Measurements from ENCODE around the gene MON1A.
A peak's percentile ranks its signal among the peaks of the same experiment; 100 is the strongest.
"Not testable (repeated sequence)": the region's sequence is repeated elsewhere in the genome, so short reads cannot be mapped to it uniquely, and the experiment has no call there.

The MON1A gene

DNA sequence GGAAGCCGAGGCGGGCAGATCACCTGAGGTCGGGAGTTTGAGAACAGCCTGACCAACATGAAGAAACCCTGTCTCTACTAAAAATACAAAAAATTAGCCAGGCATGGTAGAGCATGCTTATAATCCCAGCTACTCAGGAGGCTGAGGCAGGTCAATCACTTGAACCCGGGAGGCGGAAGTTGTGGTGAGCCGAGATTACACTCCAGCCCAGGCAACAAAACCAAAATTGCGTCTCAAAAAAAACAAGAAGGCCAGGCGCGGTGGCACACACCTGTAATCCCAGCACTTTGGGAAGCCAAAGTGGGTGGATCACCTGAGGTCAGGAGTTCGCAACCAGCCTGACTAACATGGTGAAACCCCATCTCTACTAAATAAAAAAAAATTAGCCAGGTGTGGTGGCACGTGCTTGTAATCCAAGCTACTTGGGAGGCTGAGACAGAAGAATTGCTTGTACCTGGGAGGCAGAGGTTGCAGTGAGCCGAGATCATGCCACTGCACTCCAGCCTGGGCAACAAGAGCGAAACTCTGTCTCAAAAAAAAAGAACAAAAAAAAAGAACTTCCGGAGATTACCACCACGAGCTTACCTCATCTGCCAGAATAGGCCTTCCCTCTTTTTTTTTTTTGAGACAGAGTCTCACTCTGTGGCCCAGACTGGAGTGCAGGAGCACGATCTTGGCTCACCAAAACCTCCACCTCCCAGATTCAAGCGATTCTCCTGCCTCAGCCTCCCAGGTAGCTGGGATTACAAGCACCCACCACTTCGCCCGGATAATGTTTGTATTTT, 11.6 kb downstream of the MON1A start:
- not testable (repeated sequence) for DNase-seq

GRCh38 chr3:49916686-49917085, 12.9 kb downstream of the MON1A start:
- DNase-seq, result no peak

DNA sequence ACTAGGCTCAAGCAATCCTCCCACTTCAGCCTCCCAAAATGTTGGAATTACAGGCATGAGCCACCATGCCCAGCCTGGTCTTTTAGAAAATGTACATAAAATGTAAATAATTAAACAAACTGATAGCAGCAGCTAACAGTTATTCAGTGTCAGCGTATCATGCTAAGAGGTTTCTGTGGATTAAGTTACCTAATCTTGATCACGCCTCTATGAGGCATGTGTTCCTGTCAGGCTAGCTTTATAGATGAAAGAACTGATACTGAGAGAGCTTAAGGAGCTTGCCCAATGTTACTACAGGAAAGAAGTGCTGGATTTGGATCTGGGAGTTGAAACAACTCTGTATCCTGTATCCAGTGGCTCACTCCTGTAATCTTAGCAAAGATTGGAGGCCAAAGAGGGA, 14.7 kb downstream of the MON1A start:
- no peak for DNase-seq

DNA sequence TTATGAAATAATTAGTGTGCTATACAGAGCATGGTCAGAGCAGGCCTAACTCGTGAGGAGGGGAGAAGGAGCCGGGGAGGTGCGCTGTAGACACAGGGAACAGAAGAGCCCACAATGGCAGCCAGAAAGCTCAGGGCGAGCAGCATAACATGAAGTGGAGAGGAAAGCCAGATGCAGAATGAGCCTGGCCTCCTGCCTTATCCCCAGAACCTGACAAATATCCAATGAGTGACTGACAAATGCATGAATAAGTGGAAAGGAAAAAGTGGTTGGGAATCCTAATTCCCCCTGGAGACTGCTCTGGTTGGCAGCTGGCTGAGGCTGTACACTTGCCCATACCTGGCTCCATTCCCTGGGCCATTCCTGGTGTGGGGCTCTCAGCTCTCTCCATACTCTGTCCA, 16.7 kb downstream of the MON1A start:
- no peak for DNase-seq

- DNase-seq, result no peak
Measured at GRCh38 chr3:49911611-49912010, 18.0 kb downstream of the MON1A start.

- no peak for DNase-seq
Measured at GRCh38 chr3:49911124-49911420, 18.5 kb downstream of the MON1A start.

DNA sequence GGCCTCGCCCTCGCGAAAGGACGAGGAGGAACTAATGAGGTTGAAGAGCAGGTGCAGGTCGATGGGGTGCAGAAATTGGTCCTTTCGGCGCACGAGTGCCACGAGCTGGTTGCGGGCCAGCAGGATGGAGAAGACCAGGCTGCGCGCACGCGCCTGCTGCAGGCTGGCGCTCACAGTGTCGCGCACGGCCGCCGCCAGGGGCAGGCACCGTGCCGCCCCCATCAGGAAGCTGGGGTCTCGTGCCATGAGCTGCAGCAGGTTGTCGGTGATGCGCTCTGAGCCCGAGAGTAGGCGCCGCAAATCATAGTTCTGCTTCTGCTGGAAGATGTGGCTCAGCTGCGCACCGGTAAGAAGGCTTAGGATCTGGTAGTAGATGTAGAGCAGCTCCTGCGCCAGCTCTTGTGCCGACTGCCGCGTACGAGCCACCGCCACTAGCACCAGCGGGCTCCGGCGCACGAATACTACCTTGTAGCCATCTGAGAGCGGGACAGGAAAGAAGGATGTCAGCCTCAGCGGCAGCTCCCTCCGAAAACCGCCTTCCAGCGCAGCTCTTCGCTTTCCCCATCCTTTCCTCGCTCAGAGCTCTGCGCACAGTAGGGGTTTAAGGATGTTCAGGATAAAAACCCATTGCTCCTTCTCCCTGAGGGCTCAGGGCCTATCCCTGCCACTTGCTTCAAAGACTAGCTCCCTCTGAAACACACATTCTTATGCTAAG, 19.0 kb downstream of the MON1A start:
- no peak for DNase-seq

DNA sequence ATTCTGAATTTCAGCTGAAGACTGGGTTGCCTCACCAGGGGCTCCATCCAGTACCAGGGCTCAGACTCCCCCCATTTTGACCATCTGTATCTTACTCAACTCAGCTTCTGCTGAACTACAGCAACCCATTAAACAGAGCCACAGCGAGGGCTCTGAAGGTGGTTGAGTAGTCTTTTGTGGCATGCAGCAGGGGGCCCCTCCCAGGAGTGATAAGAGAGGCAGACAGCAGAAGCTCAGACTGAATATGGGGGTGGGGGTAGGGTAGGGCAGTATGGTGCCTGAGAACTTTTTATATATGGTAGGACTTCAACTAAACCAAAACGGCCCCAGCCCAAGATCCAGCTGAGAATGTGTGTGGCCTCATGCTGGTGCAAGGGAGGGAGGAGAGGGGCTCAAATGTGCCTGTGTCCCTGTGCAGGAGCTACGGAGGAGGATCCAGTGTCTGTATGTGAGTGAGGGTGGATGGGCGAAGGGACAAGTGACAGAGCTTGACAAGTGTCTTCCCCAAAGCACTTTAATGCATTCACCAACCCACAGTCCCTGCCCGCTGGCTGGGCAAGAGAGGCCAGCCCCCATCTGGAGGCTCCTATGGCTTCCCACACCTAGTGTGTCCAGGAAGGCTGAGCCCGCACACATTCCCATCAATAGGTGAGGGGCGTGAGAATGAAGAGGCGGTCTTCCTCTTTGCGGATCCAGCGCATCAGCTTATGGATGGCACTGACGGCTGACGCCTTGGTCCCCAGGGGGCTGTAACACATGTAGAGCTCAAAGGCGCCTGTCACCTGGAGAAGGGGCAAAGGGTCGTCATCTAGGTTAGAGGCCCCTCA, 21.0 kb downstream of the MON1A start:
- DNase-seq, result no peak

GRCh38 chr3:49906073-49906743, 23.4 kb downstream of the MON1A start:
- peak; percentile 50 for DNase-seq

- DNase-seq, result not testable (repeated sequence)
Measured at GRCh38 chr3:49904448-49904847, 25.2 kb downstream of the MON1A start.

DNA sequence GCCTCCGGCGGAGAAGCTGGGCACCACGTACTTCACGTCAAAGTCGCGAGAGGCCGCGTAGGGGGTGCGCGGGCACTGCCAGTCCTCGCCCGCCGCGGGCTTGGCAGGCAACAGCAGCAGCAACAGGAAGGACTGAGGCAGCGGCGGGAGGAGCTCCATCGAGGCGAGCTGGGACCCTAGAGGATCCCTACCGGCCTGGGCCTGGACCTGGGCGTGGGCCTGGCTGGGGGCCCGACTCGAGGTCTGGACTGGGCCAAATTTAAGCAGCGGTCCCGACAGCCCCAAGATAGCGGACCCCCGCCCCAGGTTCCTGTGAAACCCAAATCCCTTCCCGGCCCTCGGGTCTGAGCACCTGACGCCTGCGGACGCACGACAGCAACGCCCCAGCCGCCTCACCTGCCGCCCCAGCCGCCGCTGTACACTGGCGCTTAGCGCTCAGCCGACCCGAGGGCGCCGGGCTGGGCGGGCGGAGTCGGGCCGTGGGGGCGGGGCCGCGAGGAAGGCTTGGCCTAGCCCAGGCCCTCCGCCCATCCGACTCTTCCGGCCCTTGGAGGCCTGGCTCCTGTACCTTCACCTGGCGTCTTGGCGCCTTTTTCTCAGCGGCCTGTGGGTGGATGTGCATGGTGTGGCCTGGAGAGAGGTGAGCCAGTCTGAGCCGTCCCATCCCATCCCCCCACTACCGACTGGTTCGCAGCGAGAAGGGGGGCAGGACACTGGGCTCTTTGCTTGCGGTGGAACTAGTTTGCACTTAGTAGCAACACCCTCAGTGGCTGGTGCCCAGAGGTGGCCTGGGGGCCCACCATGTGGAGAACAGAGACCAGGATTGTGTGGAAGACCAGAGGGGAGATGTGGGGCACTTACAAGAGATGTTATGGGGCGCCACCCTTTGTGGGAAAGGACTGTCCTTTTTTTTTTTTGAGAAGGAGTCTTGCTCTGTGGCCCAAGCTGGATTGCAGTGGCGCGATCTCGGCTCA, 25.9 kb downstream of the MON1A start, which contains the start of gene MST1R:
TSS of gene MST1R (minus strand) at position 423 of the 974 bp plus-strand sequence. CDS start at position 159, 264 bp downstream.
- peak; percentile 79 for DNase-seq

GRCh38 chr3:49902511-49903345, 26.9 kb downstream of the MON1A start:
- no peak for DNase-seq

GRCh38 chr3:49901366-49902339, 28.0 kb downstream of the MON1A start:
- DNase-seq, result no peak

DNA sequence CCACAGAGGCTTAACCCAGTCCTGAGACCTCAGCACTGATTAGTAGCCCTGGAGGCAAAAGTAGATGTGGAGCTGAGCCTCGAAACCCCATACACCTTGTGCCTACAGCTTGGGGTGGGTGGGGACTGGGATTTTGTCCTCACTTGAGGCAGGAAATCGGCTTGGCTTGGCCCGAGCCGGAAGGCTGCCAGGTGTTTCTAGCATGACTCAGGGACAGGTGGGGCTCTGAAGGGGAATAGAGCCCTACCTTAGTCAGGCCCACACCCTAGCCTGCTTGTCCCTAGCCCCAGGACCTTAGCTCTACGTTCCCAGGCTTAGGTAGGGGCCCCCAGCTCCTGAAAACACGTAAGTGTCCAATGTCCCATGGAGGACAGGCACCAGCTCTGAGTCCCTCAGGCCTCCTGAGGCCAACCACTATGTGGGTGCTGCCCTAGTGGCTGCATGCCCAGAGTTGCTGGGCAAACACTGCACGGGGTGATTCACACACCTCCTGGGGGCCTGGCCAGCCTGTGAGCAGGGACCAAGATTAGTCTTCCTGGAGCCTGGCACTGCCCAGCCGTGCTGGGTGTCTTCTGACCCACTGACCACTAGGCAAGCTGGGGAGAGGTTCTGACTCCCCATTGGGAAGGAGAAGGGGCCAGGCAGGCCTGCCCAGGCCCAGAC, 29.0 kb downstream of the MON1A start:
- DNase-seq, result no peak

GRCh38 chr3:49899815-49900214, 29.8 kb downstream of the MON1A start:
- no peak for DNase-seq

- no peak for DNase-seq
Measured at GRCh38 chr3:49898991-49899390, 30.6 kb downstream of the MON1A start.

DNA sequence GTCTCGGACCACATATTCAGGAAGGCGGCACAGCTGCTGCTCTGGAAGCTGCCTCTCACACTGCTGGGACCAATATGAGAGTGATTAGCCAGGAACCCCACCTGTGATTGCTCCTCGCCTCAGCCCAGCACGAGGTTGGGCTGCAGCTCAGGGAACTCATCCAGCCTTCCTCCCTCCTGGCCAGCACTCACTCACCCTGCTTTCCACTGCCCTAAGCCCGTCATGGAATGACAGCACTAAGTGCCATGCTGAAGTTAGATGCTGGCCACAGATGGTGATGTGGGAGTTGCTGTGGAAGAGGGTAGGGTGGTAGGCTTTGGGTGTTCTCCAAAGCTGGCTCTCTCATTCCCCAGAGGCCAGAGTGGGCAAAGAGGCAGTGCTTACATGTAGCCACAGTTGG, 33.3 kb downstream of the MON1A start:
- DNase-seq, result no peak

- DNase-seq, result no peak
Measured at GRCh38 chr3:49895791-49896190, 33.8 kb downstream of the MON1A start.

GRCh38 chr3:49889296-49889695, 40.3 kb downstream of the MON1A start:
- DNase-seq, result no peak

Measured in activated CD4-positive, alpha-beta T cell treated with anti-CD3 and anti-CD28 coated beads, Interleukin-2, amount 50 U/mL, for 1 hour (primary cell).